Prostate gland (tissue), 2 donors: ENCODE data around the gene POLR2H. TPM values are rescaled to one million over a fixed set of nuclear protein-coding genes. Genes with fewer than 3 reads are reported as not detected.

Source experiments
- DNase-seq: peaks from one replicate; pipeline ENCODE4 v3.0.0-alpha.2; 2019; ENCODE audit warnings: low spot score
- H3K27ac ChIP-seq, 2 donors: fragments of 200-600 bp; sonication (generic); 2 replicates each; pipeline ENCODE4 v1.5.1; 2017 to 2019
- H3K27me3 ChIP-seq: fragments of 200-600 bp; sonication (generic); replicated peaks from 2 replicates; pipeline ENCODE4 v1.5.1; 2019; ENCODE audit not compliant: insufficient read depth
- H3K36me3 ChIP-seq, 2 donors: fragments of 200-600 bp; sonication (generic); 1 replicate in 1 of 2; 2 replicates in 1 of 2; pipeline versions ENCODE4 v1.5.1 to v1.8.1; 2017 to 2019
- H3K4me1 ChIP-seq: fragments of 200-600 bp; sonication (generic); replicated peaks from 2 replicates; pipeline ENCODE4 v1.5.1; 2019
- H3K4me3 ChIP-seq, 2 donors: fragments of 200-600 bp; sonication (generic); 2 replicates each; pipeline ENCODE4 v1.5.1; 2017 to 2019
- H3K9me3 ChIP-seq: fragments of 200-600 bp; sonication (generic); 2 replicates; pipeline ENCODE4 v1.5.1; 2017
- POLR2A ChIP-seq: fragments of 450-650 bp; IDR thresholded peaks from one replicate; pipeline ENCODE4 v1.6.1; 2016; ENCODE audit warnings: antibody characterized with exemption, mild to moderate bottlenecking
- POLR2AphosphoS5 ChIP-seq: sonication (generic); formaldehyde crosslinking; IDR thresholded peaks from one replicate; pipeline ENCODE4 v1.6.1; 2017; ENCODE audit warnings: antibody characterized with exemption
- WGBS: methylation state at CpG from one replicate; pipeline ENCODE4 v1.1.5; 2018; 5-methylcytosine and 5-hydroxymethylcytosine counted together
- intact Hi-C: fragments of 100-400 bp; cut with DNase I; formaldehyde crosslinking; loops from one replicate; pipeline ENCODE4 v1.14.2; 2022
- total RNA-seq, 2 donors: library from RNA; depleted of rRNA; stranded (reverse); fragments of >200 nt; gene quantifications; one replicate each; pipeline ENCODE4 v1.1.0, GENCODE V29; 2016
- TF ChIP-seq, protein P1 (sequence below), 4 experiments: fragments of 200-600 bp in 2 of 4; fragments of 450-650 bp in 2 of 4; sonication (generic) in 2 of 4; IDR thresholded peaks; 1 replicate in 3 of 4; 2 replicates in 1 of 4; pipeline ENCODE4 v1.5.1; 2016 to 2019; ENCODE audit warnings: antibody characterized with exemption in 4 of 4, mild to moderate bottlenecking in 2 of 4, moderate library complexity in 2 of 4

Gene POLR2H
- total RNA-seq, 2 donors from 2014 or later = 62.7 to 89.2 TPM

GRCh38 chr3:184354121-184354728, 7.3 kb upstream of the POLR2H start:
- Histone ChIP-seq H3K9me3 (no peaks in the 10 kb centered on the region), H3K4me1 (no peaks in the 10 kb centered on the region), H3K4me3 (no peak overlapping the region), H3K27ac (no peak overlapping the region), H3K27me3 (no peaks in the 10 kb centered on the region), H3K36me3 (peaks cover 0 to 6% of the 10 kb centered on the region in 2 donors)
- intact Hi-C loops = no loop called here
- TF ChIP-seq, protein P1, sequence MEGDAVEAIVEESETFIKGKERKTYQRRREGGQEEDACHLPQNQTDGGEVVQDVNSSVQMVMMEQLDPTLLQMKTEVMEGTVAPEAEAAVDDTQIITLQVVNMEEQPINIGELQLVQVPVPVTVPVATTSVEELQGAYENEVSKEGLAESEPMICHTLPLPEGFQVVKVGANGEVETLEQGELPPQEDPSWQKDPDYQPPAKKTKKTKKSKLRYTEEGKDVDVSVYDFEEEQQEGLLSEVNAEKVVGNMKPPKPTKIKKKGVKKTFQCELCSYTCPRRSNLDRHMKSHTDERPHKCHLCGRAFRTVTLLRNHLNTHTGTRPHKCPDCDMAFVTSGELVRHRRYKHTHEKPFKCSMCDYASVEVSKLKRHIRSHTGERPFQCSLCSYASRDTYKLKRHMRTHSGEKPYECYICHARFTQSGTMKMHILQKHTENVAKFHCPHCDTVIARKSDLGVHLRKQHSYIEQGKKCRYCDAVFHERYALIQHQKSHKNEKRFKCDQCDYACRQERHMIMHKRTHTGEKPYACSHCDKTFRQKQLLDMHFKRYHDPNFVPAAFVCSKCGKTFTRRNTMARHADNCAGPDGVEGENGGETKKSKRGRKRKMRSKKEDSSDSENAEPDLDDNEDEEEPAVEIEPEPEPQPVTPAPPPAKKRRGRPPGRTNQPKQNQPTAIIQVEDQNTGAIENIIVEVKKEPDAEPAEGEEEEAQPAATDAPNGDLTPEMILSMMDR (IDR thresholded peaks at IDR 0.05) = peak; percentile 48 to 59 (median 52)
- TF ChIP-seq POLR2A = no peak
- DNase-seq = peak; percentile 27
- WGBS = 75% methylated on average over 13 of the region's 18 CpGs

DNA sequence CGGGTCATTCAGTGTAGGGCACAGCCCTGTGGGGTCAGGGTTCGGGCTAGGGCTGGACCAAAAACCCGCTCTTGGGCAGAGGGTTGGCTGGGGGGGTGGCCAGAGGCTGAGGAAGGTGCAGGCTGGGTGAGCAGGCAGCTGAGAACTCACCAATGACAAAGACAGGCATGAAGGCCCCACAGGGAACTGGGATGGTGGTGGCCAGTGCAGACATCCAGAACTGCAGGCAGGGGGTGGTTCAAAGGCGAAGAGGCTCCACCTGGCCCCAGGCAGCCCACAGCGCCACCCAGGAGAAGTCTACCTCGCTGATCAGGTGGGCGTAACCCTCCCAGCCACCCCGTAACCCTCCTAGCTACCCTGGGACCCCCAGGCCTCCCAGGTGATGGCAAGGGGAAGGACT, 6.8 kb upstream of the POLR2H start:
- Histone ChIP-seq H3K4me3 (no peak overlapping the region), H3K9me3 (no peaks in the 10 kb centered on the region), H3K36me3 (peaks cover 0 to 6% of the 10 kb centered on the region in 2 donors), H3K27me3 (no peaks in the 10 kb centered on the region), H3K27ac (no peak overlapping the region), H3K4me1 (no peaks in the 10 kb centered on the region)
- intact Hi-C loops = no loop called here
- 83% methylated on average over 8 of the region's 8 CpGs for WGBS
- no peak for DNase-seq
- TF ChIP-seq, protein P1 (IDR thresholded peaks at IDR 0.05) = no peak
- TF ChIP-seq POLR2A (no peak), POLR2AphosphoS5 (no peak)

DNA sequence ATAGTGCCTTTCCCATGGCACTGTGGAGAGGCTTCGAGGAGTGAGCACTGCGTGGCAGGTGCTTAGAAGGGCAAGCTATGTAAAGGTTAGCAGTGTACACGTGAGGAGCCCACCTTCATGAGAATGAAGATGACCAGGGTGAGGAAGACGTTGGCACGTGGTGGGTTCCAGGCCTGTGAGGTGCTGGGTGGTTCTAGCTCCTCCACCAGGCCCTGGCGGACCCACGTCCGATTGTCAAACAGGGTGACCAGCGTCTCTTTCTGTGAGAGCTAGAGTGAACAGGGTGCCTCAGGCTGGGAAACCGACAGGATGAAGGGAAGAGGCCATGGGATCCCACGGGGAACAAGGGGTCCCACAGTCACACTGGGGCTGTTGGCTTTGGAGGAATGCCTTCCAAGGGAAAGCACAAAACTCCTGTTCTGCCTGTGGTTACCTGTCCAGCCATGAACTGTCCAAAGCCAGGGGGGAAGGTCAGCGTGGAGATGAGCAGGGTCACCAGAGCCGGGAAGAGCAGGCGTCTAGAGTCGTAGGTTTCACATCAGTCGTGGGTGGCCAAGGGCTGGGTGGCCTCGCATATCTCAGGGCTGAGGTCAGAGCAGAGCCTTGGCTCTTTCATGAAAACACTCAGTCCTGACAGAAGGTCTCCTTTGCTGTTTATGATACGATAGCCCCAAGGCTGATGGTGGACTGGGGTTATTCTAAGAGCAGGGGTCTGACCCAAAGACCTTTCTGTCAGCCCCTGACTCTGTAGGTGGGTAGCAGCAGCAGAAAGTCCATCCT, 6.1 kb upstream of the POLR2H start:
- H3K4me1 ChIP-seq = no peaks in the 10 kb centered on the region
- intact Hi-C loops = no loop called here
- H3K4me3 ChIP-seq = no peak overlapping the region
- H3K27me3 ChIP-seq = no peaks in the 10 kb centered on the region
- WGBS = 82% methylated on average over 18 of the region's 18 CpGs
- TF ChIP-seq POLR2A (no peak), POLR2AphosphoS5 (no peak)
- TF ChIP-seq, protein P1 (IDR thresholded peaks at IDR 0.05) = no peak
- H3K36me3 ChIP-seq = peaks cover 0 to 6% of the 10 kb centered on the region in 2 donors
- DNase-seq = no peak
- no peaks in the 10 kb centered on the region for H3K9me3 ChIP-seq
- no peak overlapping the region for H3K27ac ChIP-seq

- intact Hi-C loops = no loop called here
- Histone ChIP-seq H3K36me3 (peaks cover 0 to 6% of the 10 kb centered on the region in 2 donors), H3K27ac (no peak overlapping the region), H3K27me3 (no peaks in the 10 kb centered on the region), H3K9me3 (no peaks in the 10 kb centered on the region), H3K4me3 (no peak overlapping the region), H3K4me1 (no peaks in the 10 kb centered on the region)
- WGBS = 92% methylated on average over 24 of the region's 24 CpGs
- no peak for DNase-seq
- TF ChIP-seq, protein P1 (IDR thresholded peaks at IDR 0.05) = no peak
- no peak for TF ChIP-seq POLR2A
- no peak for TF ChIP-seq POLR2AphosphoS5
These were observed 4.0 kb upstream of the POLR2H start for GRCh38 chr3:184357248-184358123.
